OCI-M2 (cell line): ENCODE data around the gene VAMP3.

Source experiments
- DNase-seq: peaks from one replicate; lab custom pipeline; 2025; ENCODE audit not compliant: unreplicated experiment; lab: John Stamatoyannopoulos, UW

The VAMP3 gene

DNA sequence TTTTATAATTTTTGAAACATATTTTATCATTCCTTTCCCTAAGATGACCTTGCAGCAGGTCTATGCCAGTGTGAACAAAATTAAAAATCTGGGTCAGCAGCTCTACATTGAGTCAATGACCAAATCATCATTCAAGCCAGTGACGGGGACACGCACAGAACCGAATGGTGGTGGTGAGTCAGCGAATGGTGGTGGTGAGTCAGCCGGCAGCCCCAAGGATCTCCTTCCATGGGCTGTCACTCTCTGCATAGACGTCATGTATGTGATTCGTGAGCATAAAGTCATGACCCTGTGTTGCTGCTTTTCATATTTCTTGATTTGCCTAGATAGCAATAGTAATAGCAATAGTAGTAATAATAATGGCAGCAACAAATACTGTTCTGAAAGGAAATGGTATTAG lies 39.3 kb downstream of the VAMP3 start:
- no peak for DNase-seq

DNA sequence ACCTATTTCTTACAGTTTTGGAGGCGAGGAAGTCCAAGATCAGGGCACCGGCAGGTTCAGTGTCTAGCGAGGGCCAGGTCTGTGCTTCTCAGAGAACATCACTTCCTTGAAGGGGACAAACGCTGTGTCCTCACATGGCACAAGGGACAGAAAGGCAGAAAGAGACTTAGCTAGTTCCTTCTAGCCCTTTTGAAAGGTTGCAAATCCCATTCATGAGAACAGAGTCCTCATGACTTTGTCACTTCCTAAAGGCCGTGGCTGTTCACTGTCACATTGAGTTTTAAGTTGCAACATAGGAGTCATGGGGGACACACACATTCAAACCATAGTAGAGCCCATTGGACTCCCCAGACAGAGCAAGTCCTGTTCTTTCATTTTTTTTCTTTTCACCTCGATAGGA lies 40.4 kb downstream of the VAMP3 start:
- DNase-seq: no peak

DNA sequence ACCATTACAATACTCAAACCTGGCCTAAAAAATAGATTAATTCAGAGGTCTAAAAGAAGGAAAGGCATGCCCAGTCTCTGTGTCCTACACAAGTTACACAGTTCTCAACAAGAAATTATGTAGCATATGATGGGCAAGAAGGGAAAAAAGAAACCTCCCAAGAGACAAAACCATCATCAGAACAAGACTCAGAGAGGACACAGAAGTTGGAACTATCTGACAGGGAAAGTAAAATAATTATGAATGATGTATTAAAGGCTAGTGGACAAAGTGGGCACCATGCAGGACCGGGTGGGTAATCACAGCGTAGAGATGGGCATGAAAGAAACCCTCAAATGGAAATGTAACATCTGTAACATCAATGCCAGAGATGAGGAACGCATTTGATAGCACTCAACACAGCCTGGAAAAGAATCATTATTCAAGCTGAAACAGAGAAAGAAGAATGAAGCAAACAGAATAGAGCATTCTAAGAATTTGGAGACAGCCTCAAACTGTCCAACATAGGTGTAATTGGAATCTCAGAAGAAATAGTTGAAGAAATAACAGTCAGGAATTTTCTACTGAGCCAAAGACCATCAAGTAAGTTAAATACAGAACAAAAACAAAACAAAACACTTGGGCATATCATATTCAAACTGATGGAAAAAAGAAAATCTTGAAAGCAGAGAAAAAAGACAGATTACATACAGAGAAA lies 42.7 kb downstream of the VAMP3 start:
- DNase-seq: no peak

DNA sequence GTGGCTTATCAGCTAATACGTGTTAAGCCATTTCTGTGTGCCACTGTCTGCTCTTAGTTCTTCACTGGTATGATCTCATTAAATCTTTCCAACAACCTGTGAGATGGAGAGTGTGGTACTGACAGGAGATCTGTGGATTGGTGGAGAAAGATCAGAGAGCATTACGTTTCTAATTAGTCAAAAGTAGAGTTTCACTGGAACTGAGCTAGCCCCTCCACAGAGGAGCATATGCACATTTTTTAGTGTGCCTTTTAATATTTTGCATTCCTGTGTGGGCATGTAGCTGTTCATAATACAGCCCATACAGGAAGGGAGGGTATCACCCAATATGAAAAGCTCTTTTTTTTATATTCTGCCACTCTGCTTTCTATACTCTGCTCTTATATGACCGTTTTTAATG lies 50.2 kb downstream of the VAMP3 start:
- DNase-seq: no peak

DNA sequence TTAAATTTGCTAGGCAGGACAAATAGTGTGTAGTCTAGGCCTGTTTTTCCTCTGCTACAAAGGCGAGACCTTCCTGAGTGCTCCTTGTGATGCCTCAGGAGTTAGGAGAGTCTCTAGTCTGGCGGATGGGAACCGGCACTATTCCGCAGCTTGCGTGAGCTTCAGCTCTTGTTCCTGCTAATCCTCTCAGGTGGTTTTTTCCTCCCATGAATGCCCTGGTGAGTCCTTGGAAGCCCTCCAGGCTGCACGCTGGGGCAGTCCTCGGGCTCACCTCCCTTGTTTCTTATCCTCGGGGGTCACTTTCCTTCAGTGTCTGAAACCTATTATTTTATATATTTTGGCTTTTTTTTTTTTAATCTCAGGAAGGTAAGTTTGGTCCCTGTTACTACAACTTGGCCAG lies 53.6 kb downstream of the VAMP3 start:
- DNase-seq: no peak

DNA sequence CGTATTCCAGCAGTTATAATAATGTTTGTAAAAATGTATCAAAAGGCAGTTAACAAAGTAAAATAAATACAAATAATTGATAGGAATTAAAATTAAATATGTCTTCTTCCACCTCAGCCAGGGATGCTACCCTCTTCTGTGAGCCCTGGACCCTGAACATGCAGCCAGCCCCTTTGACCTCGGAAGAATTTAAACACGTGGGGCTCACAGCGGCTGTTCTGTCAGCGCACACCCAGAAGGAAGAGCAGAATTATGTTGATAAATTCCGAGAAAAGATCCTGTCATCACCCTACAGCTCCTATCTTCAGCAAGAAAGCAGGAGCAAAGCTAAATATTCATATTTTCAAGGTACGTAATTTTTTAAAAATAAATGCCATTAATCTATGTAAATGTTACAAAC lies 55.3 kb downstream of the VAMP3 start:
- DNase-seq: no peak

DNA sequence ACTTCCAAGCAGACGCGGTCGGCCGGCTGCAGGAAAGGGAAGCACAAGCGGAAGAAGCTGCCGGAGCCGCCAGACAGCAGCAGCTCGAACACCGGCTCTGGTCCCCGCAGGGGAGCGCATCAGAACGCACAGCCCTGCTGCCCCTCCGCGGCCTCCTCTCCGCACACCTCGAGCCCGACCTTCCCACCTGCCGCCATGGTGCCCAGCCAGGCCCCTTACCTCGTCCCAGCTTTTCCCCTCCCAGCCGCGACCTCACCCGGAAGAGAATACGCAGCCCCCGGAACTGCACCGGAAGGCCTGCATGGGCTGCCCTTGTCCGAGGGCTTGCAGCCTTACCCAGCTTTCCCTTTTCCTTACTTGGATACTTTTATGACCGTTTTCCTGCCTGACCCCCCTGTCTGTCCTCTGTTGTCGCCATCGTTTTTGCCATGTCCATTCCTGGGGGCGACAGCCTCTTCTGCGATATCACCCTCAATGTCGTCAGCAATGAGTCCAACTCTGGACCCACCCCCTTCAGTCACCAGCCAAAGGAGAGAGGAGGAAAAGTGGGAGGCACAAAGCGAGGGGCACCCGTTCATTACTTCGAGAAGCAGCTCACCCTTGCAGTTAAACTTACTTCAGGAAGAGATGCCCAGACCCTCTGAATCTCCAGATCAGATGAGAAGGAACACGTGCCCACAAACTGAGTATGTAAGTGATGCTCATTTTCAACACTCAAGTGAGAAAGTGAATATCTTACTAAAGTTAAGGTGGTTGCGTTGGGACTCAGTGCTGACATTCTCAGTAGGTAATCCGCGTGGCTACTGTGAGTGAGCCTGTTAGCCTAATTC lies 56.2 kb downstream of the VAMP3 start:
- DNase-seq: no peak
